Osteocyte (in vitro differentiated cells): Measurements from ENCODE around the gene UBFD1. TPM values are rescaled to one million over a fixed set of nuclear protein-coding genes. Genes with fewer than 3 reads are reported as not detected.

Experiments
- DNase-seq: peaks from one replicate; pipeline ENCODE4 v3.0.0; 2021; ENCODE audit warnings: mixed read lengths; ENCODE audit not compliant: unreplicated experiment; ENCODE audit errors: extremely low spot score
- H3K27ac Mint-ChIP-seq: one replicate; pipeline ENCODE4 v1.8.0; 2021; ENCODE audit warnings: mild to moderate bottlenecking, mixed read lengths; ENCODE audit not compliant: unreplicated experiment
- H3K27me3 Mint-ChIP-seq: one replicate; pipeline ENCODE4 v1.8.0; 2021; ENCODE audit warnings: mixed read lengths; ENCODE audit not compliant: unreplicated experiment
- H3K36me3 Mint-ChIP-seq: one replicate; pipeline ENCODE4 v1.8.0; 2021; ENCODE audit warnings: mixed read lengths; ENCODE audit not compliant: unreplicated experiment
- H3K4me1 Mint-ChIP-seq: one replicate; pipeline ENCODE4 v1.8.0; 2021; ENCODE audit warnings: mixed read lengths; ENCODE audit not compliant: unreplicated experiment
- H3K4me3 Mint-ChIP-seq: one replicate; pipeline ENCODE4 v1.8.0; 2021; ENCODE audit warnings: mild to moderate bottlenecking, moderate library complexity, mixed read lengths; ENCODE audit not compliant: unreplicated experiment
- H3K9me3 Mint-ChIP-seq: one replicate; pipeline ENCODE4 v1.8.0; 2021; ENCODE audit warnings: mixed read lengths; ENCODE audit not compliant: unreplicated experiment
- total RNA-seq: library from RNA; stranded (reverse); gene quantifications from 2 replicates; pipeline ENCODE4 v1.2.1, GENCODE V29; 2021
- TF ChIP-seq, protein P1 (sequence below): fragments of 200-600 bp; sonication (generic); IDR thresholded peaks from 2 replicates; pipeline ENCODE4 v1.5.0; 2021; ENCODE audit warnings: antibody characterized with exemption, mild to moderate bottlenecking, moderate library complexity

Gene UBFD1
- total RNA-seq, 1 donor from 2014 or later = 100 TPM

DNA sequence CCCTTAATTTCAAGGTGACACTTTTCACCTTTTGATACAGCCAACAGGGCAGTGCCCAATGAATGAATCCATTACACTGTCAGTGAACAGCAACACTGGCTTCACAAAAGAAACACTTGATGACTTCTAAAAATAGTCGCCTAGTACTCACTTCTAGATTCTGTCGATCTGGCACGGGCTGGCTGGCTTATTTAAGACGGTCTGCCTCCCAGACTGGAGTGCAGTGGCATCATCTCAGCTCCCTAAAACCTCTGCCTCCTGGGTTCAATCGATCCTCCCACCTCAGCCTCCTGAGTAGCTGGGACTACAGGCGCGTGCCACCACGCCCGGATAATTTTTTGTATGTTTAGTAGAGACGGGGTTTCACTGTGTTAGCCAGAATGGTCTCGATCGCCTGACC is 36.7 kb downstream of the UBFD1 start:
- H3K9me3 Mint-ChIP-seq = no peaks in the 10 kb centered on the region
- no peak overlapping the region for H3K27ac Mint-ChIP-seq
- TF ChIP-seq, protein P1, sequence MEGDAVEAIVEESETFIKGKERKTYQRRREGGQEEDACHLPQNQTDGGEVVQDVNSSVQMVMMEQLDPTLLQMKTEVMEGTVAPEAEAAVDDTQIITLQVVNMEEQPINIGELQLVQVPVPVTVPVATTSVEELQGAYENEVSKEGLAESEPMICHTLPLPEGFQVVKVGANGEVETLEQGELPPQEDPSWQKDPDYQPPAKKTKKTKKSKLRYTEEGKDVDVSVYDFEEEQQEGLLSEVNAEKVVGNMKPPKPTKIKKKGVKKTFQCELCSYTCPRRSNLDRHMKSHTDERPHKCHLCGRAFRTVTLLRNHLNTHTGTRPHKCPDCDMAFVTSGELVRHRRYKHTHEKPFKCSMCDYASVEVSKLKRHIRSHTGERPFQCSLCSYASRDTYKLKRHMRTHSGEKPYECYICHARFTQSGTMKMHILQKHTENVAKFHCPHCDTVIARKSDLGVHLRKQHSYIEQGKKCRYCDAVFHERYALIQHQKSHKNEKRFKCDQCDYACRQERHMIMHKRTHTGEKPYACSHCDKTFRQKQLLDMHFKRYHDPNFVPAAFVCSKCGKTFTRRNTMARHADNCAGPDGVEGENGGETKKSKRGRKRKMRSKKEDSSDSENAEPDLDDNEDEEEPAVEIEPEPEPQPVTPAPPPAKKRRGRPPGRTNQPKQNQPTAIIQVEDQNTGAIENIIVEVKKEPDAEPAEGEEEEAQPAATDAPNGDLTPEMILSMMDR = no peak
- H3K4me1 Mint-ChIP-seq = peaks cover 14% of the 10 kb centered on the region
- H3K27me3 Mint-ChIP-seq = no peaks in the 10 kb centered on the region
- H3K36me3 Mint-ChIP-seq = peaks cover 13% of the 10 kb centered on the region
- no peak overlapping the region for H3K4me3 Mint-ChIP-seq
- no peak for DNase-seq

DNA sequence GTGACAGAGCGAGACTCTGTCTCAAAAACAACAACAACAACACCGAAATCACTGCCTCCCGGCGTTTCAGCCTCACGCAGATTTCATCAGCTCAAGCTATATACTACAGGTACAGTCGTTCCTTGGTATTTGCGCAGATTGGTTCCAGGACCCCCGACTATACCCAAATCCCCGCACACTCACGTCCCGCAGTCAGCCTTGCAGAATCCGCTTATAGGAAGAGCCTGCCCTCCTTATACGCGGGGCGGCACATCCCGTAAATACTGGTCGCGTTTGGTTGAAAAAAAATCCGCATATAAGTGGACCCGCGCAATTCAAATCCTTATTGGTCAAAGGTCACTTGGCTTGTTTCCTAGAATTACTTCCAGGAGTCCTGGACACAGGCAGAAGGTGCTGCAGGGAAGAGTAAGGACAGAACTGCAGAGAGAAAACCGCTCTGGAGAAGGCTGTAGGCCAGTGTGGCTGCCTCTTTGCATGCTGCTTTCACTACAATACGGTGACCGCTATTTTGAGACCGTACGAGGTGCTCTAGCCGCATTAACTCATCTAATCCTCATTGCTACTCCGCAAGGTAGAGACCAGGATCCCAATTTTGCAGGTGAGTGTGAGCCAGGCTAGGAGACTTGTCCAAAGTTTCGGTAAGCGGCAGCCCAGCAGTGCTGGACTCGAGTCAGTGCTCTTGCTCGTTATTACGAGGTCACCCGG is 37.9 kb downstream of the UBFD1 start:
- peaks cover 11% of the 10 kb centered on the region for H3K36me3 Mint-ChIP-seq
- no peaks in the 10 kb centered on the region for H3K27me3 Mint-ChIP-seq
- H3K4me3 Mint-ChIP-seq = peak overlapping the region; percentile 82
- H3K27ac Mint-ChIP-seq = peak overlapping the region; percentile 41
- TF ChIP-seq, protein P1 = no peak
- no peaks in the 10 kb centered on the region for H3K9me3 Mint-ChIP-seq
- DNase-seq = no peak
- peaks cover 14% of the 10 kb centered on the region for H3K4me1 Mint-ChIP-seq

DNA sequence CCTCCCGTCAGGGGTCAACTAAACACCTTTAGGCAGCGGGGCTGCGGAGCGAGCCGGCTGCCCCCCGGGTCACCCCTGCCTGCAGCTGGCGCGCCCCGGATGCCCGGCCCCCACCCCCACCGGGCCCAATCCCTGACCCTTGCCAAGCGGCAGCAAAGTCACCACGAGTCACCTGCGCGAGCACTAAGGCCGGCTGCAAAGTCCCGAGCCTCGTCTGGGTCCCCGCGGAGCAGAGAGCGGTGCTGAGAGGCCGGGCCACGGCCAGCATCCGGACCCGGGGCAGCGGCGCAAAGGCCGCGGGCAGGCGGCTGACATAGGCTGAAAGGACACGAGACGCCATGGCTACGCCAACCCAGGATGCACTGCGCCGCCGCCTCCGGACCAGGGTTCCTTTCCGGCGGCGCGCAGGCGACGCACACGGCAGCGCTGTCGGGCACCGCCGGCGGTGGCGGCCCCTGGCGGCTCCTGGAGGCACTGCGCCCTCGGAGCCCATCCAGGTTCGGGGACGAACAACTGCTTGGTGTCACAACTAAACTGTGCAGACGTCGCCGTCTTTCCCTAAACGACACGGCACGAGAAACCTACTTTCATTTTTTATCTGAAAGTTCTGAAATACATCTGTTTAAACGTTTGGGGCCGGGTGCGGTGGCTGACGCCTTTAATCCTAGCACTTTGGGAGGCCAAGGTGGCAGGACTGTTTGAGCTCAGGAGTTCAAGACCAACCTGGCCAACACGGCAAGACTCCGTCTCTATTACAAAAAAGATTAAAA is 38.6 kb downstream of the UBFD1 start, which contains the start of gene NDUFAB1:
TSS of gene NDUFAB1 (minus strand) at position 366 of the 770 bp plus-strand sequence. CDS start at position 340, 26 bp downstream.
- DNase-seq = peak; percentile 97
- Mint-ChIP-seq H3K9me3 (no peaks in the 10 kb centered on the region), H3K27me3 (no peaks in the 10 kb centered on the region), H3K36me3 (peaks cover 13% of the 10 kb centered on the region), H3K4me1 (peaks cover 14% of the 10 kb centered on the region), H3K4me3 (peak within 1 kb of the TSS; percentile 82), H3K27ac (peak within 1 kb of the TSS; percentile 71)
- TF ChIP-seq, protein P1 = peak; percentile 100

DNA sequence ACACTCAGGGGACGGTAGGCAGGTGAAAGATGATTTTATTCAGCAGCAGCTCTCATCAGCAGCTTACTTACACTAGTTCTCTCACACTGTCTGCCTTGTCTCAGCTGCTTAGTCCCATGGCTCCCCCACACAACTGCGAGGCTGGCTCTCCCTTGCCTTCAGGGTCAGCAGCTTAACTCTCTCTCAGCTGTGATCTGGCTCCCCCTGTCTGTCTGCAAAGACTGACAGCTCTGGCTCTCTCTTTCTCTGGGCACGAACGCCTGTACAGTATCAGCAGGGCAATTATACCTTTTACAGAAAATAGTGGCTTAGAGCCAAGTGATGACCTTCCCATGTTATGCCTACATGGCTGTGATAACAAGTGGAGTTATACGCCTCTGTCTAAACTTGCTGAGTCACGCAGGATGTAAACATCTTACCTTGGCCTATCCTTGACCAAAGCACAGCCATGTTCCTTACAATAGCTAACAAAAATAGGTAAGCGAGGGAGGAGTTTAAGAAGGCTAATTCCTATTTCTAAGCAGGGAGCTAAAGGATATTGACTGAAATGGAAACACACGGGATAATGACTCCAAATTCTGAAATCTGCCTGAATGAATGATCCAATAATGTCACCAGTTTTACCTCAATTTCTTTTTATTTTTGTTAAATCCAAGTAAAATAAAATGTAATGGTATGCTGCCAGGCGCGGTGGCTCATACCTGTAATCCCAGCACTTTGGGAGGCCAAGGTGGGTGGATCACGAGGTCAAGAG is 39.7 kb downstream of the UBFD1 start:
- no peak overlapping the region for H3K27ac Mint-ChIP-seq
- peaks cover 10% of the 10 kb centered on the region for H3K36me3 Mint-ChIP-seq
- no peak for DNase-seq
- no peaks in the 10 kb centered on the region for H3K27me3 Mint-ChIP-seq
- peak overlapping the region; percentile 40 for H3K4me3 Mint-ChIP-seq
- H3K4me1 Mint-ChIP-seq = peaks cover 14% of the 10 kb centered on the region
- TF ChIP-seq, protein P1 = no peak
- H3K9me3 Mint-ChIP-seq = no peaks in the 10 kb centered on the region
